ENCODE results near the gene DPM1. TPM values are rescaled to one million over a fixed set of nuclear protein-coding genes. Genes with fewer than 3 reads are reported as not detected.

DPM1 gene
- total RNA-seq, 4 donors from 2014 or later: 40.6 to 73.7 (median 48.6) TPM

- no peak for TF ChIP-seq CTCF (IDR thresholded peaks at IDR 0.05; ENCODE audit: low read depth)
Observed at GRCh38 chr20:50904067-50904570, 54.2 kb downstream of the DPM1 start.

- no peak for TF ChIP-seq CTCF (IDR thresholded peaks at IDR 0.05; ENCODE audit: low read depth)
Observed at GRCh38 chr20:50903353-50904051, 54.8 kb downstream of the DPM1 start.

GRCh38 chr20:50901301-50901700, 57.0 kb downstream of the DPM1 start:
- no peak for TF ChIP-seq CTCF (IDR thresholded peaks at IDR 0.05; ENCODE audit: low read depth)

GRCh38 chr20:50900261-50900660, 58.1 kb downstream of the DPM1 start:
- no peak for TF ChIP-seq CTCF (IDR thresholded peaks at IDR 0.05; ENCODE audit: low read depth)

- TF ChIP-seq CTCF (IDR thresholded peaks at IDR 0.05; ENCODE audit: low read depth): no peak
Observed at GRCh38 chr20:50898475-50898874, 59.9 kb downstream of the DPM1 start.

GRCh38 chr20:50895111-50895830, 63.1 kb downstream of the DPM1 start:
- no peak for TF ChIP-seq CTCF (IDR thresholded peaks at IDR 0.05; ENCODE audit: low read depth)

GRCh38 chr20:50893620-50894019, 64.7 kb downstream of the DPM1 start:
- TF ChIP-seq CTCF (IDR thresholded peaks at IDR 0.05; ENCODE audit: low read depth): no peak
